GM19351 (cell line): ENCODE data around the gene OR52A5.
"Not testable (repeated sequence)": the region's sequence is repeated elsewhere in the genome, so short reads cannot be mapped to it uniquely, and the experiment has no call there.

Experiments
- ATAC-seq: cut with Tn5 transposase; IDR thresholded peaks from one replicate; pipeline ENCODE4 v1.9.1; 2021; ENCODE audit warnings: mild to moderate bottlenecking, moderate library complexity; ENCODE audit not compliant: unreplicated experiment

Gene OR52A5

DNA sequence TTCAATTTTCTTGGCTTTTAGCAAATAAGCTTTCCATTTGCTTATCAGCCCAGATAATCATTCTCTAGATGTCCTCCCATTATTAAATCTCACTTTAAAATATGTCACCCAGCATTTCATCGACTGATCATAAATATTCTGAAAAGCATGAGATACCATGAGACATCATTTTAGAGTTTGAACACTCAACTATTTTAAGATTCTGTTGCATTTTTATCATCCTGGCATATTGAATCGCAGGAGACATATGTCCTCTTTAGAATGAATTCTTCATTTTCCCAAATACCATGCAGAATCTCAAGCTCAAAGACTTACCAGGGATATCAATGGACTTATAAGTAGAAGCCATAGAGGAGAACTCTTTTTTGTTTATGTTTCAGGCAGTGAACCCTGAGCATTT is at the start of gene OR52A5:
Gene OR52A5 (minus strand): TSS at position 361 of the 400 bp plus-strand sequence. CDS start 5,714 bp downstream, outside the sequence.
- ATAC-seq = no peak

DNA sequence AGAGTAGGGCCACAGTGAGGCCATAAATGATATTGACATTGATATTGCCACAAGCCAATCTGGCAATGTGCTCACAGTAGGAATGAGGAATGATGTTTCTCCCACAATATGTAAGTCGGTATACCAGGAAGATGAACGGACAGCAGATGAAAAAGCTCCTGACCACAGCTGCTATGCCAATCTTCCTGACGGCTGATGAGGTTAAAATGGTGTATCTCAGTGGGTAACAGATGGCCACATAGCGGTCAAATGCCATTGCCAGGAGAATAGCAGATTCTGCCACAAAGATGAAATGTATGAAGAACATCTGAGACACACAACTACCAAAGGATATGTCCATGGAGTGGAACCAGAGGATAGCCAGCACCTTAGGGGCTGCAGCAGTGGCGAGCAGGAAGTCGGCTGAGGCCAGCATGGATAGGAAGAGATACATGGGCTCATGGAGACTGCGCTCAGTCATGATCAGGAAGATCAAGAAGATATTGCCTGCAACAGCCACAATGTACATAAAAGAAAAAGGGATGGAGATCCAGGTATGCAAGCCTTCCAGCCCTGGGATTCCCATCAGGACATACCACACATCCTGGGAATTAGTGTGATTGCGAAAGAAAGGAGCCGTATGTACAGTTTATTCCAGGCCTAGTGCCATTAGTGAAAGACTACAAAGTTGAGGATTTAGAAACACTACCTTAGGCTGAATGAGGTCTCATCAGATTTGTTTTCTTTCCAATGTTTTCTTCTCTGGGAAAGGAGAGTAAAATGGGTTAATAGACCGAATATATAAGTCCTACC is 40.1 kb upstream of the OR52A5 start:
- ATAC-seq = no peak

DNA sequence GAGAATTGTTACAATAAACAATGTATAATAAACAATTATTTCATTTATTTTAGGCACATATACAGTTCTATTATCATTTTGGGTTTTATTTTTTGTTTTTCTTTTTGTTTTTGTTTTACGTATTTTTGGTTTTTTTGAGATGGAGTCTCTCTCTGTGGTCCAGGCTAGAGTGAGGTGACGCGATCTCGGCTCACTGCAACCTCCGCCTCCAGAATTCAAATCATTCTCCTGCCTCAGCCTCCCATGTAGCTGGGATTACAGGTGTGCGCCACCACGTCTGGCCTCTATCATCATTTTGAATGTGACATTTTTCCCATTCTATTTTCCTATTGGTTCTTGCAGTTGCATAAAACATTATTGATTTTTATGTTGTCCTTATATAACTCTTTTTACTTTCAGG is 36.8 kb upstream of the OR52A5 start:
- no peak for ATAC-seq

DNA sequence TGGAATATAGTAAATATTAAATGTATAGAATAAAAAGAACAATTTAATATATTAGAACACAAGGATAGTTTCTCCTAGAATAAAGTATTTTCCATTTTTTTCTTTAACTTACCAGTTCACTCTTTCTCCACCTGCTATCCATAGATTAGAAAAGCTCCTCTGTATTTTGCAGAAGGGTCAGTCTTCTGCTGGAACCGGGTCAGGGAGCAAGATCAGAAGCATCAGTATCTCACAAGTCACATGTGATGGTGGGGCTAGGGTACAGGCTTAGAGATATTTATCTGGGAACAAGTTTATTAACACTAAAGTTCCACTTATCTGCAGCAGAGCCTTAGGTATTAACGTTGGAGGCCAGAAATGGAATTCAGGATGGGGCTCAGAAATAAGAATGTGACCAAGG is 33.7 kb upstream of the OR52A5 start:
- ATAC-seq = no peak

DNA sequence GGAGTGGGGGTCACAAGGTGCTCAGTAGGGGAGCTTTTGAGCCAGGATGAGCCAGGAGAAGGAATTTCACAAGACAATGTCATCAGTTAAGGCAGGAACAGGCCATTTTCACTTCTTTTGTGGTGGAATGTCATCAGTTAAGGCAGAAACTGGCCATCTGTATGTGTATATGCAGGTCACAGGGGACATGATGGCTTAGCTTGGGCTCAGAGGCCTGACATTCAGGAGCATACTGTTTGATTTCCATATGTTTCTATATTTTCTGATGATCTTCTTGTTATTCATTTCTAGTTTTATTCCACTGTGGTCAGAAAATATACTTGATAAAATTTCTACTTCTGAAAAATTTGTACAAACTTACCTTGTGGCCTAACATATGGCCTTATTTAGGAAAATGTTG is 27.7 kb upstream of the OR52A5 start:
- not testable (repeated sequence) for ATAC-seq

DNA sequence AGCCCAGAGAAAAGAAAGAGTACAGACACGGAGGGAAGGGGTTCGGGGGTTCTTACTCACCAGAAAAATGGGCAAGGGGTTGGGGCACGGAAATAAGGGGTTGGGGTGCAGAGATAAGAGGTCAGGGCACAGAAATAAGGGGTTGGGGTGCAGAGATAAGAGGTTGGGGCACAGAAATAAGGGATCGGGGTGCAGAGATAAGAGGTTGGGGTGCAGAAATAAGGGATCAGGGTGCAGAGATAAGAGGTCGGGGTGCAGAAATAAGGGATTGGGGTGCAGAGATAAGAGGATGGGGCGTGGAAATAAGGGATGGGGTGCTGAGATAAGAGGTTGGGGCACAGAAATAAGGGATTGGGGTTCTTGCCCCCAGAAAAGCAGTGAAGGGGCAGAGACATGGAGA is 26.7 kb upstream of the OR52A5 start:
- ATAC-seq = not testable (repeated sequence)

DNA sequence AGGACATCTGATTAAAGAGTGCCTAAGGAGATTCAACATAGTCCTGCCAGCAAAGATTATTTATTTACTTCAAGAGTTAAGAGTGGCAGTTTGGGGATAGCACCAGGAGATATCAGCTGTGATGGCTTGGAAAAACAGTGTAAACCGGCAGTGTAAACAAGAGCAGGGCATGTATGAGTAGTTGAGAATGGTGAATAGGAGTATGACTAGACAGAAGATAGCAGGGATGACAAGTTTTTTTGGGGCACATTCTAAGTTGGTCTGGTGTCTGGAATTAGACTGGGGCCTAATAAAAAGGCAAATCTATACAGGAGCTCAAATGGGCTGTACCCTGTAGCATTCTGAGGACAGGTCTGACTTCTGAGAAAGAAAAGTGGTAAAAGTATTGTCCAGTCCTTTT is 22.9 kb upstream of the OR52A5 start:
- not testable (repeated sequence) for ATAC-seq

DNA sequence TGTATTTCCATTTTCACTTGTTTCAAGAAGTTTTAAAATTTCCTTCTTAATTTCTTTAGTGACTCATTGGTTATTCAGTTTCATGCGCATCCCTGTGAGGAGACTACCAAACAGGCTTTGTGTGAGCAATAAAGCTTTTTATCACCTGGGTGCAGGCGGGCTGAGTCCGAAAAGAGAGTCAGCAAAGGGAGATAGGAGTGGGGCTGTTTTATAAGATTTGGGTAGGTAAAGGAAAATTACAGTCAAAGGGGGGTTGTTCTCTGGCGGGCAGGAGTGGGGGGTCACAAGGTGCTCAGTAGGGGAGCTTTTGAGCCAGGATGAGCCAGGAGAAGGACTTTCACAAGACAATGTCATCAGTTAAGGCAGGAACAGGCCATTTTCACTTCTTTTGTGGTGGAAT is 22.1 kb upstream of the OR52A5 start:
- ATAC-seq = not testable (repeated sequence)

DNA sequence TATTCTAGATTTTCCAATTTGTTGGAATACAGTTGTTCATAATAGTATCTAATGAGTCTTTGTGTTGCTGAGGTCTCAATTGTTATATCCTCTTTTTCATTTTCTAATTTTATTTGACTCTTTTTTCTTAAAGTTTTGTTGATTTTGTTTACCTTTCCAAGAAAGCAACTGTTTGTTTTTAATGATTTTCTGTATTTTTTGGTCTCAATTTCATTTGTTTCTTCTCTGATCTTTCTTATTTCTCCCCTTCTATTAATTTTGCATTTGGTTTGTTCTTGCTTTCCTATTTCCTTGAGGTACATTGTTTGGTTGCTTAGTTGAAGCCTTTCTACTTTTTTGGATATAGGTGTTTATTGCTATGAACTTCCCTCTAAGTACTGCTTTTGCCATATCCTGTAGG is 21.6 kb upstream of the OR52A5 start:
- ATAC-seq = no peak

DNA sequence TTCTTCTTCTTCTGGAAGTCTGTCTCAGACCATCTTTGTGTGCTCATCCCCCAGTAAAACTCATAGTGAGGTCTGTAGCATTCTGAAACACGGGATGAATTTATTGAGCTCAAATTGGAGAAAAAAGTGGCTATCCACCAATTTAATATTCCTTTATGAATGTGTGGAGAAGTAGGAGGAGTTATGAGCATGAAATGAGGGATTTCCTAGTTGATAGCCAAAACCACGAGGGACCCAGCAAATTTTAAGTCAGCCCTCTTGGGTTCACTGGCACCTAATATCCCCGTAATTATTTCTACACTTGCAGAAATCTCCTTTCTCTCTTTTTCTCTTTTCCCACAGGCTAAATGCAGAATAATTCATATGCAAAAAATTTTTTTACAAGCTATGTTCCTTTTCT is 16.5 kb upstream of the OR52A5 start, which contains the start of gene OR52A1:
Gene OR52A1 (minus strand): TSS at position 101 of the 400 bp plus-strand sequence. CDS start 2,388 bp downstream, outside the sequence.
- no peak for ATAC-seq

DNA sequence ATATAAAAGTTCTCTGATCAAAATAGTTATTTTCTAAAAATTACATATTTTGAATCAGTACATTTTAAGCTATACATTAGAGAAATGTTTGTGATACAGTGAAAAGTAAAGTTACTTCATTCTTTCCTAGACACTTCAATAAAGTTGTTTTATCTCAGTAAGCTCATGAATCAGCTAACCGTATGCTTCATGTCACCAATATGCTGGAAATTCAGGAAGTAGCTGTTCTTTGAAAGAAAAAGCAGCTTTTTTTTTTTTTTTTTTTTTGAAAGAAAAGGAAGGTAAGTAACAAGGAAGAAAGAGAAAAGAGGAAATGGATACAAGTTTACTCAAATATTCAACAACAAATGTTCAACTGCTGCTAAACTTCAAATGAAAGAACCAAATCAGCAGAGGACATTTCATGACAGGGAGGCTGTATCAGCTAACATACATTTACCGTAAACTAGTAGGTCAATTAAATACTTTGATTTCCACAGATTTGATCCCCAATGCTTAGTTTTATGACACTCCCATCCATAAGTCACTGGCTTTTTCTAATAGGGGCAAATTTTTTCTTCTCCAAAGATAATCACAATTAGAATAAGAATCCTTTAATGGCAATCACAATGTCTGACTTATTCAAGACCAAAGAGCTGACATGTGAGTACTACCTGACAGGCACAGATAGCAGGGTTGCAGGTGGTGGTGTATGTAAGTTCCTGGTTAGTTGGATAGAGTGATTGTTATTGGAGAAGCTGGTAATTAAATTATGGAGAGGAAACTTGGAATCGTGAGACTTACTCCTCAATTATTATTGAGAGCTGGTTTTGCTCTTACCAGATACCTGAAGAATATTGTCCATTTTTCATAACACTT is 15.6 kb upstream of the OR52A5 start:
- no peak for ATAC-seq

DNA sequence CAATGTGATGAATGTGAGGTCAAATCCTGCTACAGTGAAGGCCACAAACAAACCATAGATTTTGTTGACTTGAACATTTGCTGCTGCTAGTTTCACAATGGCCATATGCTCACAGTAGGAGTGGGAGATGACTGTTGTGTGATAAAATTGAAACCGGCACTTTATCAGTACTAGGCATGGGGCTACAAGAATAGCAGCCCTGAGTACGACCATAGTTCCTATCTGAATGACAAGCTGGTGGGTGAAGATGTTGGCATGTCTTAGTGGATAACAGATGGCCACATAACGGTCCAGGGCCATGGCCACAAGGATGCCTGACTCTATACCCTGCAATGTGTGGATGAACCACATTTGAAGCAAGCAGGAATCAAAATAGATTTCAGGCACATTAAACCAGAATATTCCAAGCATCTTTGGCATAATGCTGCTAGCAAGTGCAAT is 13.6 kb upstream of the OR52A5 start:
- no peak for ATAC-seq

DNA sequence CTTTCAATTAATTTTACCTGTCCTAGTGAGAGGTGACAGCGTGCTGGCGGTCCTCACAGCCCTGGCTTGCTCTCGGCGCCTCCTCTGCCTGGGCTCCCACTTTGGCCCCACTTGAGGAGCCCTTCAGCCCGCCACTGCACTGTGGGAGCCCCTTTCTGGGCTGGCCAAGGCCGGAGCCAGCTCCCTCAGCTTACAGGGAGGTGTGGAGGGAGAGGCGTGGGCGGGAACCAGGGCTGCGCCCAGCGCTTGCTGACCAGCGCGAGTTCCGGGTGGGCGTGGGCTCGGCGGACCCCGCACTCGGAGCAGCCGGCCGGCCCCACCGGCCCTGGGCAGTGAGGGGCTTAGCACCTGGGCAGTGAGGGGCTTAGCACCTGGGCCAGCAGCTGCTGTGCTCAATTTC is 6.0 kb upstream of the OR52A5 start:
- ATAC-seq = not testable (repeated sequence)

DNA sequence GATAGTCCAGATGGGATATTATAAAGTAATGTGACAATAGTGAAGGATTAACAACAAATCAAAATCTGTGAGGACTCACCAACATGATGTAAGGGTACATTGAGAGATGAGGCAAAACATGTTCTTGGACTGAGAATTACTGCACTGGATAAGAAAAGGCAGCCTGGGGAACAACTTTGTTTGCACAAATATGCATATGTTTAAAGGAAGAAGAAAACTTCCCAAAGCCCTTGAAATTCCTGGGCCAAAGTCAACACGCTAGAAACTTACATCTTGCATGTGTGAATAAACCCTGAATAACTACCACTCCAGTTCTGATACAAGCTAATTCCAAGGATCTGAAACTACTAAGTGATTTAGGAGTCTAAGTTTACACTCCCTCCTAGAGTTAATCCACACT is 1.1 kb downstream of the OR52A5 start:
- no peak for ATAC-seq

DNA sequence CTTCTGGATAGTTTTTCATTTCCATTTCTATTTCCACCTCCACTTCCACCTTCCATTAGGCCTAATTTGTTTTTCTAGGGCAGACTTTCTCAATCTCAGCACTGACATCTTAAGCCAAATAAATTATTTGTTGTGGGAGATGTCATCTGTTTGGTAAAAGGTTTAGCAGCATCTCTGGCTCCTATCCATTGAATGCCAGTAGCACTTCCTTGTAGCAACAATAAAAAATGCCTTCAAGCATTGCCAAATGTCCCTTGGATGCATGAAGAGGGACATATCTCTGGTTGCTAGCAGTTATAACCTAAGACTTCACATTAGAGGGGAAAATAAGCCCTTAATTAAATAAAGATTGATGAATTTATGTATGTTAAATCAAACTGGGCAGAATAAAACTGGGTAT is 1.9 kb downstream of the OR52A5 start:
- ATAC-seq = no peak

DNA sequence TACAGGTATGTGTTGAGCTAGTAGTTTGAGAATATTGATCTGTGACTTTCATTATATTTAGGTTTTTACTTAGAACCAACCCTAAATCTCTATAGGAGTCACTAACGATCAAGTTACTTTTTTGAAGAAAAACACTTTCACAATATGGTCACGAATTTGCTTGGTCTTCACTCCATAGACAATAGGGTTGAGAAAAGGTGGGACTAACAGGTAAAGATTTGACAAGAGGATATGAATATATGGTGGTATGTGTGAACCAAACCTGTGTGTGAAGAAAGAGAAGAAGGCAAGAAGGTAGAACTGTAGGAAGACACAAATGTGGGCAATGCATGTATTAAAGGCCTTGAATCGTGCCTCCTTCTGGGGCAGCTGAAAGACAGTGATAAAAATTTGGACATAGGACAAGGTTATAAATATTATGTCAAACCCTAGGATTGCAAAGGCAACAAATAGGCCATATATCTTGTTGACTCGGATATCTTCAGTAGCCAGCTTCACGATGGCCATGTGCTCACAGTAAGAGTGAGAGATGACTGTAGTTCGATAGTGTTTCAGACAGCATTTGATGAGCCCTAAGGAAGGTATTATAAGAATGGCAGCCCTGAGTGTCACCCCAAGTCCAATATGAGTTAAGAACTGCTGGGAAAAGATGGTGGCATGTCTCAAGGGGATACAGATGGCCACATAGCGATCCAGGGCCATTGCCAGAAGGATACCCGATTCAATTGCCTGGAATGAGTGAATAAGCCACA is 6.4 kb downstream of the OR52A5 start:
- ATAC-seq = no peak

DNA sequence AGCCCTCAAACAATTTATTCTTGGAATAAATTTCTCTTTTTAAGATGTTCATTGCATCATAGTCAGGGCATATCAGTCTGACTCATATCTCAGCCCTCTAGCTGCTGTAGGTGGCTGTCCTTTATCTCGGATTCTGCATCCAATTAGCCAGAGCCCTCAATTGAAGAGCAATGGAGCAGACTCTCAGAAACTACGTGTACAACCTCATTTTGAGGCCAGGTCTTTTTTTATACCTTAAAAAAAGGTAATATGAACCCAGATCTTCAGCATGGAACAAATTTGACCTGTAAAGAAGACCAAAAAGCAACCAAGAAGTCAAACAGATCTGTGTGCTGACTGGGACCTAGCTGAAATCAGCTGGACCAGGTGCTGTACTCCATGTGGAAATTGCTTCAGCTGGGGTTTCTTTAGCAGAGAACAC is 8.7 kb downstream of the OR52A5 start:
- ATAC-seq = no peak

DNA sequence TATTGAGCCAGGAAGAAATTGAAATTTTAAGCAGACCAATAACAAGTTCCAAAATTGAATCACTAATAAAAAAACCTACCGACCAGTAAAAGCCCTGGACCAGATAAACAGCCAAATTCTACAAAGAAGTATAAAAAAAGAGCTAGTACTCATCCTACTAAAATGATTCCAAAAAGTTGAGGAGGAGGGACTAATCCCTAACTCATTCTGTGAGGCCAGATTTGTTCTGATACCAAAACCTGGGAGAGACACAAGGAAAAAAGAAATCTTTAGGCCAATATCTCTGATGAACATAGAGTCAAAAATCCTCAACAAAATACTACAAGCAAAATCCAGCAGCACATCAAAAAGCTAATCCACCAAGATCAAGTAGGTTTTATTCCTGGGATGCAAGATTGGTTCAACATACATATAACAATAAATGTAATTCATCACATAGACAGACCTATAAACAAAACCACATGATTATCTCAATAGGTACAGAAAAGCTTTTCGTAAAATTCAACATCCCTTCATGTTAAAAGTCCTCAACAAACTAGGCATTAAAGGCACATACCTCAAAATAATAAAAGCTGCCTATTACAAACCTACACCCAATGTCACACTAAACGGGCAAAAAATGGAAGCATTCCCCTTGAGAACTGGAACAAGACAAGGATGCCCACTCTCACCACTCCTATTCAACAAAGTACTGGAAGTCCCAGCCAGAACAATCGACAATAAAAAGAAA is 13.1 kb downstream of the OR52A5 start:
- ATAC-seq = no peak

DNA sequence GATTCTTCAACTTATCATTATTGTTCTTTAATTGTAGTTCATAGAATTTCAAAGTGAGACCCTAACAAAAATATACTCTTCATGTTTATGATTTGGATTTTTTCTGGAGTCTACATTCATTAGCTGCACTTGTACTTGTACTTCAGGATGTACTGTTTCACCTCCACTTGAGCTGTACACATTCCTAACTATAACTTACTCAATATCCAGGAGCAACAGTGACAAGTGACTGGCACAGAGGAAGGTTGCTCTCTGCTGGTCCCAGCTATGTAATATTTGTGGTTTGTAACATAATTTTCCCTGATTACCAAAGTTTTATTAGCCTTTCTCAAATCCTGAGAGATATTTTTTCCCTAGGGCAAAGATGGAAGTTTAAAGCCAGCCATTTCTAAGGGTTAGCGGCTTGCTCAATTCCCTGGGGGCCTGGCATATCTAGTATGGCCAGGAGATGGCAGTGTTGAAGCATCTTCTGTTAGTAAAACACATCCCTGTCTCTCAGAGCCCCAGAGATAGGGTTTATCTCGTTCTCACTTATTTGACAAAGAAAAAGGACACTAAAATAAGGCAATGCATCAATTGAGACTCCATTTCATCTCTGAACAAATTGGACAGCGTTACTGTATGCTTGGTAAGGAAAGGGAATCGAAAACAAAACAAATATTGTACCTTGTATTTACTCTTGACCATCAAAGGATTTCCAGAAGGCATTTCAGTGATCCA is 14.2 kb downstream of the OR52A5 start:
- peak; percentile 98 for ATAC-seq

DNA sequence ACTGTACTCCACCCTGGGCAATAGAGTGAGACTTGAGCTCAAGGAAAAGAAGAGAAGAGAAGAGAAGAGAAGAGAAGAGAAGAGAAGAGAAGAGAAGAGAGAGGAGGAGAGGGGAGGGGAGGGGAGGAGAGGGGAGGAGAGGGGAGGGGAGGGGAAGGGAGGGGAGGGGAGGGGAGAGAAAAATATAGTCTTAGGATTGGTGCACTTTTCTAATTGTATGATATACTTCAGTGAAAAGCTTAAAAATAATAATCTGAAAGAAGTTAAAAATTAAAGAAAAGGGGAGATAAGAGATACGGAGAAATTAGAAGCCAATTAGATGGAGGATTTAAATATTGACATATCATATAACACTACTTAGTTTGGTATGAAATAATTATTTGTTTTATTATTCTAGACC is 19.3 kb downstream of the OR52A5 start:
- ATAC-seq = no peak
